DMS114 treated with DMSO at 0.1 percent for 48 hours (cell line): ENCODE data around the gene SAMHD1.
"Not testable (repeated sequence)": the region's sequence is repeated elsewhere in the genome, so short reads cannot be mapped to it uniquely, and the experiment has no call there.

ENCODE experiments used
- DNase-seq: peaks from one replicate; lab custom pipeline; 2025; ENCODE audit not compliant: unreplicated experiment; lab: John Stamatoyannopoulos, UW

The SAMHD1 gene

GRCh38 chr20:36951198-36951978, at the start of gene SAMHD1:
Gene SAMHD1 (minus strand): TSS chr20:36951708. CDS start chr20:36951643, 65 bp downstream.
- DNase-seq: peak; percentile 87

- not testable (repeated sequence) for DNase-seq
Observed at GRCh38 chr20:37000171-37000570, 48.7 kb upstream of the SAMHD1 start.

GRCh38 chr20:36998652-36999051, 47.1 kb upstream of the SAMHD1 start:
- DNase-seq: no peak

DNA sequence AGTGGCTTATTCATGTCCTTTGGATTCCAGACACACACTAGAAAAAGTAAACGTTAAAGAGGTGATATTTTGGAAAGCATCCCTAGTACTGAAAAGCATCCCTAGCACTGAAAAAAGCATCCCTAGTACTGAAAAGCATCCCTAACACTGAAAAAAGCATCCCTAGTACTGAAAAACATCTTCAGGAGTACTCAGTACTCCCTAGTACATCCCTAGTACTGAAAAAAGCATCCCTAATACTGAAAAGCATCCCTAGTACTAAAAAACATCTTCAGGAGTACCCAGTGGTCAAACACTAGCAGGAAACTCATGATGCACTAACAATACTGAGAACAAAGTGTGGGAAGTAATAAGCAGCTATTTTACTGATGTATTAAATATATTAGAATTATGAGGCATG, 45.6 kb upstream of the SAMHD1 start:
- no peak for DNase-seq

DNA sequence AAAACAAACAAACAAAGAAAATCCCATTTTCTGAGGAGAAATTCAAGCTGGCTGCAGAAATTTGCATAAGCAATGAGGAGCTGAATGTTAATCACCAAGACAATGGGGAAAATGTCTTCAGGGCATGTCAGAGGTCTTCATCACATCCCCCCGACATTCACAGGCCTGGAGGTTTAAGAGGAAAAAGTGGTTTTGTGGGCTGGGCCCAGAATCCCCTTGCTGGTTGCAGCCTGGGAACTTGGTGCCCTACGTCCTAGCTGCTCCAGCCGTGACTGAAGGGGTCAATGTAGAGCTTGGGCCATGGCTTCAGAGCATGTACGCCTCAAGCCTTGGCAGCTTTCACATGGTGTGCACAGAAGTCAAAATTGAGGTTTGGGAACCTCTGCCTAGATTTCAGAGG, 42.7 kb upstream of the SAMHD1 start:
- DNase-seq: not testable (repeated sequence)

- DNase-seq: no peak
Observed at GRCh38 chr20:36992802-36993334, 41.4 kb upstream of the SAMHD1 start.

DNA sequence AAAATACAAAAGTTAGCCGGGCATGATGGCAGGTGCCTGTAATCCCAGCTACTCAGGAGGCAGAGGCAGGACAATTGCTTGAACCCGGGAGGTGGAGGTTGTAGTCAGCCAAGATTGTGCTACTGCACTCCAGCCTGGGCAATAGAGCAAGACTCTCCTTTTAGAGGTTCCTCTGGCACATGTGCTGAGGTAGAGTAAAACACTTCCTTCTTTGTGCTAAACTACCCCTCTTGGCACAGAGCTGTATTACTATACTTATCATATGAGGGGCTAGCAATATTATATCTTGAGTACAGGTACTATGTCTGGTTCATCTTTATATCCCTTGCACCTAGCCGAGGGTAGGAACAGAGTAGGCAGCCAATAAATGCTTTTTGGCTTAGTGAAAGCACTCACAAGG, 40.2 kb upstream of the SAMHD1 start:
- DNase-seq: no peak

GRCh38 chr20:36989797-36990196, 38.3 kb upstream of the SAMHD1 start:
- DNase-seq: no peak

- no peak for DNase-seq
Observed at GRCh38 chr20:36988494-36988966, 37.0 kb upstream of the SAMHD1 start.

DNA sequence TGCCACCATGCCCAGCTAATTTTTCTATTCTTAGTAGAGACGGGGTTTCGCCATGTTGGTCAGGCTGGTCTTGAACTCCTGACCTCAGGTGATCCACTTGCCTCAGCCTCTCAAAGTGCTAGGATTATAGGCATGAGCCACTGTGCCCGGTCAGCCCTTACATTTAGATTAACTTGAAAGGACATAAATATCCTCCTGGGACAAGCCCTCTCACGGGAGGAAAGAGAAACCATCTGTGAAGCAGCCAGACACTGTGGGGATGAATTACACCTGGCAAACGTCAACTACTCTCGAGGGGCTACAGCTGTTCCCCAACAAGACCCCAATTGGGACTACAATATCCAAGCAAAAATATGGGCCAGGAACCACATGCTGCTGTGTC, 32.7 kb upstream of the SAMHD1 start:
- DNase-seq: no peak

DNA sequence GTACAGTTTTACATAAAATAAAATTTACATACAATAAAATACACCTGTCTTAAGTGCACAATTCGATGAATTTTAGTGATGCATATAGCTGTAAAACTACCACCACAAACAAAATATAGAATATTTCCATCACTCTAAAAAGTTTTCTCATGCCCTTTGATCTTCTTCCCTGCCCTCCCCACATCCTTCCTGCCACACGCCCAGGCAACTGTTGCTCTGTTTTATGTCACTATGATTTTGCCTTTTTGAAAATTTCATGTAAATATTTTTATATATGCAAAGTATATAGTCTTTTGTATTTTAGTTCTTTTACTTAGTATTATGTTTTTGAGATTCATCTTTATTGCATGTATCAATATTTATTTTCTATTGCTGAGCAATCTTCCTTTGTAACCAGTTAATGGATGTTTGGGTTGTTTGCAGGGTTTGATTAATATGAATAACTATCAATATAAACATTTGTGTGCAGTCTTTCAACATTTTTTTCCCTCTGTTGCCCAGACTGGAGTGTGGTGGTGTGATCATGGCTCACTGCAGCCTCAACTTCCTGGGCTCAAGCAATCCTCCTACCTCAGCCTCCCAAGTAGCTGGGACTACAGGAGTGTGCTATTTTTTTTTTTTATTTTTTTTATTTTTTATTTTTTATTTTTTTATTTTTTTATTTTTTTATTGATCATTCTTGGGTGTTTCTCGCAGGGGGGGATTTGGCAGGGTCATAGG, 23.8 kb upstream of the SAMHD1 start:
- DNase-seq: no peak

GRCh38 chr20:36974660-36975059, 23.2 kb upstream of the SAMHD1 start:
- no peak for DNase-seq

DNA sequence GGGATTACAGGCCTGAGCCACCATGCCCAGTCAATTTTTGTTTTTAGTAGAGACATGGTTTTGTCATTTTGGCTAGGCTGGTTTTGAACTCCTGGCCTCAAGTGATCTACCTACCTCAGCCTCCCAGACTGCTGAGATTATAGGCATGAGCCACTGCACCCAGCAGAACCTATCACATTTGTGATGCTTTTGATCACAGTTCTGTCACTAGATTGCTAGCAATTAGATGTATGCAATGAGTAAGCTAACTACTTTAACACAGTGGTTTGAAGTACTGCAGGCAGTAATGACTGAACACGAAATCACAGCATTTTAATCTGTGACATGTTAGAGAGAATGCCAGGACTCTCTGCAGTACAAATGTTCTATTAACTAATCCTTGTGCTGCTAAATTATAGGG, 19.6 kb upstream of the SAMHD1 start:
- no peak for DNase-seq

GRCh38 chr20:36969478-36970186, 18.1 kb upstream of the SAMHD1 start:
- no peak for DNase-seq

- no peak for DNase-seq
Observed at GRCh38 chr20:36969051-36969450, 17.5 kb upstream of the SAMHD1 start.

- DNase-seq: no peak
Observed at GRCh38 chr20:36967636-36968035, 16.1 kb upstream of the SAMHD1 start.

- not testable (repeated sequence) for DNase-seq
Observed at GRCh38 chr20:36966965-36967364, 15.5 kb upstream of the SAMHD1 start.

DNA sequence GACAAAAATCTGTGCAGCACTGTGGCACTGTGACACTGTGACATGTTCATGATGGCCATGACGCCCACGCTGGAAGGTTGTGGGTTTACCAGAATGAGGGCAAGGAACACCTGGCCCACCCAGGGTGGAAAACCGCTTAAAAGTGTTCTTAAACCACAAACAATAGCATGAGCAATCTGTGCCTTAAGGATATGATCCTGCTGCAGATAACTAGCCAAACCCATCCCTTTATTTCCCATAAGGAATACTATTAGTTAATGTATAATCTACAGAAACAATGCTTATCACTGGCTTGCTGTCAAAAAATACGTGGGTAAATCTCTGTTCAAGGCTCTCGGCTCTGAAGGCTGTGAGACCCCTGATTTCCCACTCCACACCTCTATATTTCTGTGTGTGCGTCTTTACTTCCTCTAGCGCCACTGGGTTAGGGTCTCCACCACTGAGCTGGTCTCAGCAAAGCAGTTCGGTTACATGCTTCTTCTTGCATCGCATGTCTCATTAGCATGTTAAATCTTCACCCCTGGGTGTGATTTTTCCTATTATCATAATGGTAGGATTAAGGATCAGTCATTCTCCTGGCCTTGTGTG, 10.9 kb upstream of the SAMHD1 start:
- not testable (repeated sequence) for DNase-seq

DNA sequence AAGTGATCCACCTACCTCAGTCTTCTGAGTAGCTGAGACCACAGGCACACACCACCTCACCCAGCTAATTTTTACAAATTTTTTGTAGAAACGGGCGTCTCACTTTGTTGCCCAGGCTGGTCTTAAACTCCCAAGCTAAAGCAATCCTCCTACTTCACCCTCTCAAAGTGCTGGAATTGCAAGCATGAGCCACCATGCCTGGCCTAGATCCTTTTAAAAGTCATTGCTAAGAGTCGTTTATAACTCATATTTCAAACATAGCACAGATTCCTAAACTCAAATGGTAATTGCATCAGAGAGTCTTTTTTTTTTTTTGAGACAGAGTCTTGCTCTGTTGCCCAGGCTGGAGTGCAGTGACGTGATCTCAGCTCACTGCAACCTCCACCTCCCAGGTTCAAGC, 7.7 kb upstream of the SAMHD1 start:
- no peak for DNase-seq

GRCh38 chr20:36957875-36958667, 6.6 kb upstream of the SAMHD1 start:
- DNase-seq: no peak
